CD4-positive, alpha-beta T cell treated with Interferon alpha-2 for 1 hour (primary cell): ENCODE data around the gene GGCT.

ENCODE experiments used
- DNase-seq, 2 donors: peaks; one replicate each; pipeline ENCODE4 v3.0.0-alpha.2; 2020 to 2022

Gene GGCT

GRCh38 chr7:30476459-30477145 lies 28.0 kb downstream of the GGCT start:
- no peak for DNase-seq

- DNase-seq: no peak
Observed at GRCh38 chr7:30475580-30475979, 29.0 kb downstream of the GGCT start.

GRCh38 chr7:30474893-30475292 lies 29.7 kb downstream of the GGCT start:
- no peak for DNase-seq

- no peak for DNase-seq
Observed at GRCh38 chr7:30474485-30474884, 30.1 kb downstream of the GGCT start.

- no peak for DNase-seq
Observed at GRCh38 chr7:30473903-30474302, 30.7 kb downstream of the GGCT start.

- no peak for DNase-seq
Observed at GRCh38 chr7:30472784-30473775, 31.5 kb downstream of the GGCT start.

- DNase-seq: no peak
Observed at GRCh38 chr7:30472081-30472783, 32.4 kb downstream of the GGCT start.

- DNase-seq: no peak
Observed at GRCh38 chr7:30471205-30471604, 33.4 kb downstream of the GGCT start.

GRCh38 chr7:30470771-30471170 lies 33.9 kb downstream of the GGCT start:
- DNase-seq: no peak

GRCh38 chr7:30470163-30470770 lies 34.4 kb downstream of the GGCT start:
- no peak for DNase-seq

- DNase-seq: no peak
Observed at GRCh38 chr7:30469303-30469702, 35.3 kb downstream of the GGCT start.

- DNase-seq: no peak
Observed at GRCh38 chr7:30468791-30469190, 35.8 kb downstream of the GGCT start.

GRCh38 chr7:30468041-30468440 lies 36.6 kb downstream of the GGCT start:
- no peak for DNase-seq

- DNase-seq: no peak
Observed at GRCh38 chr7:30467271-30467670, 37.4 kb downstream of the GGCT start.

GRCh38 chr7:30466266-30466665 lies 38.4 kb downstream of the GGCT start:
- DNase-seq: no peak

- DNase-seq: no peak
Observed at GRCh38 chr7:30465811-30466180, 38.8 kb downstream of the GGCT start.

- no peak for DNase-seq
Observed at GRCh38 chr7:30465046-30465810, 39.4 kb downstream of the GGCT start.

- no peak for DNase-seq
Observed at GRCh38 chr7:30464231-30464671, 40.4 kb downstream of the GGCT start.

- DNase-seq: no peak
Observed at GRCh38 chr7:30463405-30464145, 41.1 kb downstream of the GGCT start.

GRCh38 chr7:30462179-30462578 lies 42.5 kb downstream of the GGCT start:
- DNase-seq: no peak

- DNase-seq: no peak
Observed at GRCh38 chr7:30460246-30460633, 44.4 kb downstream of the GGCT start.
